RPMI7951 (cell line): ENCODE data around the gene LRP10. TPM values are rescaled to one million over a fixed set of nuclear protein-coding genes. Genes with fewer than 3 reads are reported as not detected.

Experiments used
- DNase-seq: peaks from one replicate; pipeline ENCODE4 v3.0.0-alpha.2; 2012; ENCODE audit warnings: low read depth
- total RNA-seq: library from RNA; depleted of rRNA; stranded (reverse); fragments of >200 nt; shearing (Covaris generic); gene quantifications from 2 replicates; pipeline ENCODE4 v1.2.3, GENCODE V29; 2014; rRNA removed

LRP10 gene
- total RNA-seq, 1 experiment from 2014 or later, result 44.9 TPM

DNA sequence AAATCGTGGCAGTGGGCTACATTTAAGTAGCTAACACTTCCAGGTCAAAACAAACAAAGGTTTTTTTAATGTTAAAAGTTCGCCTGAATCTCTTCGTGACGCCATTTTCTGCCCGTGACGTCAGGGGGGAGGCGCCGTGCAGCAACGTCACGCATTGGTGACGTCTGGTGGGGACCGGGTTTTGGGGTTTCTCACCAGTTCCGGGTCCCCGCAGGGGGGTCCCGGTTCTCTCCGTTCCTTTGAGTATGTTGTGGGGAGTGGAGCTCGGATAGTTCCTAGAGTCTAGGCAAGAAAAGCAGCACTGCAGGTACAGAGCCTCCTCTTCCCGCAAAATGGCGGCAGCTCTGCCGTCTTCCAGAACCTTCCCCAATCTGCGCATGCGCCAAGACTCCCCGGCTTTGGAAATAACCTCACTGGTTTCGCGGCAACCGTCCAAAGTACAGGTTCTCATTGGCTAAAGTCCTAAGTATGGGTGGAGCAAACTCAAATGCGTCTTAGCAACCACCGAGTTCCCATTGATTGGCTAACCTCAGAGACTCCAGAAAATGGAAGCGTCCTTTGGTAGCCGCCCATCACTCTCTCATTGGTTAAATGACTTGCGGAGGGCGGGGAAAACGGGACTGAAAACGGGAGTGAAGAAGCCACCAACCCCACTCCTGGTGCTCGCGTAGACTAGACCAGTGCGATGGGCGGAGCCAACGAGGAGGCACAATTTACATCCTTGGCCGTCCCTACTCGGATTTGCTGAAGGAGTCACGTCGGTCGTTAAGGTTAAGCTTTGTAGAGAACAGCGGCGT lies 47.5 kb downstream of the LRP10 start, which contains the start of gene RBM23:
Gene RBM23 (minus strand): TSS at position 346 of the 797 bp plus-strand sequence.
- DNase-seq, result peak; percentile 100

DNA sequence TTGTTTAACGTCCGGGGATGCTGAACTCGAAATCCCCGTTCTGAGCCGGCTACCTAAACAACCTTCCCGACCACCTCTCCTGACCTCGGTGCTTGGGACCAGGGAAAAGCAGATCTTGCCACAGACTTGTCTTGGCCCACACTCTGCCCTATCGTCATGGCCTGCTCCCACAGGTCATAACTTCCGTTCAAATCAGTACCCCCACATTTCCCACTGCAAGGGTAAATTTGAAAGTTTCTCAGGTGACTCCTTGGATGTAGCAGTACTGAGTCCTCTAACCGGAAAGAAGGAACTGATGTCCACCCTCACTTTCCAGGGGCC lies 48.0 kb downstream of the LRP10 start:
- no peak for DNase-seq

DNA sequence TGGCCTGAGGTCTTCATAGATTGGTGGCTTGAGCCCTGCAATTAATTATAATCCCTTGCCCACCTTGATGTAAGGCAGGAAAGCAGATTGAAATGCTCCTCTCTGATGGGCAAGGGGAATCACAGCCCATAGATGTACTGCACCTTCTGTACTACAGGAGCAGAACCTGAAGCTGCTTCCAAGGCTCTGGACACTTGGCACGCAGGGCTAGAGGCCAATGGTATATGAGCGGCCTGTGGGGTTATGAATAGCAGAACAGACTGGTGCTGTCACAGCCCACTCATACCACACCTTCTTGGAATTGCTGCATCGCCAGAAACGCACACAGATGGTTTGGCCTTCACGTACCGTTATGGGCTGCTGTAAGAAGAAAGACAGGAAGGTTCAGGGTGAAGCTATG lies 49.2 kb downstream of the LRP10 start:
- DNase-seq, result no peak

DNA sequence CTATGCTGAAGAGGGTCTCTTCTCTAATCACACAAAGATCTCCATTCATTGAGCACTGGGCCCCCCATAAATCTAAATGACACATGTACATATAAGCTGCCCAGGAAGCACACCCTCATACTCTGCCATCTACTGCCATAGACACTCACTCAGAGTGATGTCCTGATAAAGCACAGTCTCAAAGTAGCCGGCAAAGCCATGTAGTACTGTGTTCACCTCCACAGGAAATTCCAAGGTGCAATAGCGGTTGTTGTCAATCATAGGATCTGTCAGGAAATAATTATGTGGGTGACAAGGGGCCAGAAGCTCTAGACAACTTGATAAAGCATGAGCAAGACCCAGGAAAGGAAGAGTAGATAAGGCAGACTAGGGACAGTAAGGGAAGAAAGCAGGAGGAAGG lies 50.8 kb downstream of the LRP10 start:
- DNase-seq, result no peak

DNA sequence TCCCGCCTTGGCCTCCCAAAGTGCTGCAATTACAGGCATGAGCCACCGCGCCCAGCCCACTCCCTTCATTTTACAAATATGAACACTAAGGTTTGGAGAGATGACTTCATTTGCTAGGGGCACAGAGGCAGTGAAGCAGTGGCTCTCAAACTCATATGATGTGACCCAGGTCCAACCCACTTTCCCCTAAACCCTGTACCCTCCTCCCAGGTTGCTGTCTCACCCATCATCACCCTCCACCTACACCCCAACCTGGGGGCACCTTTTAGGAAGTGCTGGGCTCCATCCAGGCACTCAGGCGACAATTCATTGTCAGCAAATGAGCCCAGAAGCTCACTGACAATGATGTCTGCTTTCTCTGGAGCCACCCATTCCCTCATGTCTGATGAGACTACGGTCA lies 52.2 kb downstream of the LRP10 start:
- DNase-seq, result no peak

DNA sequence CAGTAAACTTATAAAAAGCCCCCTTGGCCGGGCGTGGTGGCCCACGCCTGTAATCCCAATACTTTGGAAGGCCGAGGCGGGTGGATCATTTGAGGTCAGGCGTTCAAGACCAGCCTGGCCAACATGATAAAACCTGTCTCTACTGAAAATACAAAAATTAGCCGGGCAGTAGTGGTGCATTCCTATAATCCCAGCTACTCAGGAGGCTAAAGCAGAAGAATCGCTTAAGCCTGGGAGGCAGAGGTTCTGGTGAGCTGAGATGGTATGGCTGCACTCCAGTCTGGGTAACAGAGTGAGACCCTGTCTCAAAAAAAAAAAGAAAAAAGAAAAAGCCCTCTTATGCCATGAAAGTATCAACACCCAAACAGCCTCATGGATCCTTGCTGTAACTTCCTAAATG lies 54.0 kb downstream of the LRP10 start:
- DNase-seq, result no peak

DNA sequence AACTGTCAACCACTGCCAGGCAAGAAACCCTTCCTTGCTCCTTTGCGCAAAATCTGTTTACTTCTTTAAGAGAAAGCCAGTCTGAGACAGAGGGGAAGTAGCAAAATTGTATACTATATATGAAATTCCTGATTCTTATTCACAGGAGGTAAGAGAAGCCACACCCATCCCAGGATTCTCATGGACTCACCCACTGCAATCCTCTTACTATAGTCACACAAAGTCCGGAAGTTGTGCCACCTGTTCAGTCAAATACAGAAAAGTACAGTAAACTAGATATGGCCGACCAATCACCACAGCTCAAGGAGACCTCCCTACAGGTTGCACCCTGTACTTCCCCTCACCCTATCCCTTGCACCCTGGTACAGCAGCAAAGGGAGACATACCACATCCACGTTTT lies 54.8 kb downstream of the LRP10 start:
- no peak for DNase-seq

DNA sequence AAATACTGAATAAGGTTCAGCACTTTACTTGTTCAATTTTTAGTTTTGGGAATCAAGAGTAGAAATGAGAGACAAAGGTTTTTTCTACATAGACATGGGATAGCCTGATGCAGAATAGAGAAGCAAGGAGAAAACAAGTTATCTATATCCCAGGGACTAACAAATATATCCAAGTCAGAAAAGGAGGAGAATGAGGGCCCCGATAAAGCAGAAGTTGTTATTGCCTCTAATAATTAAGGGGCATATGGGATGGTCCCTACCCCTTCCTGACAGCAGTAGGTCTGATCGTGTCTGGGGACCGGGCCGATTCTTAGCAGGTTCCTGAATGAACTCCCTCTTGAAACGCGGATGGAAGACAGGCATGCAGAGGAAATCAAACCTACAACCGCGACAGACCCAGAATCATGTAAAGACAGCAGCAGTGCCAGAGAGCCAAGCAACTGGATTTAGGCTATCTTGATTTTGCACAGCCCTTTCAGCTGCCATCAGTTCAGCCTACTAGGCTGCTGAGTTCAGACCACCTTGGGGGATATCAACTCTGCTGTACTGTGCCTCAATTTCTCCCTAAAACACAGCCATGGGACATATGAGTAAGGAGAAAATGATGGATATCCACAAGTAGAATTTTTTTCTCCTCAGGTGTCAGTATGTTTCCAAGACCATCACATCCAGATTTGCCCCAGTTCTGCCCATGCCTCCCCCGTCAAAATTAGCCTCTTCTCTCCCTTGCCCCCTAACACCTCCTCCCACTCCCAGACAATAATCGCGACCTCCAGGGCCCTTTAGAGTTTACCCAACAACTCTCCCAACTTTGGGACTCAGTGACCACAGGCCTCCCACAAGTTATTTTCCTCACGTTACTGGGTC lies 56.9 kb downstream of the LRP10 start:
- DNase-seq, result peak; percentile 4

DNA sequence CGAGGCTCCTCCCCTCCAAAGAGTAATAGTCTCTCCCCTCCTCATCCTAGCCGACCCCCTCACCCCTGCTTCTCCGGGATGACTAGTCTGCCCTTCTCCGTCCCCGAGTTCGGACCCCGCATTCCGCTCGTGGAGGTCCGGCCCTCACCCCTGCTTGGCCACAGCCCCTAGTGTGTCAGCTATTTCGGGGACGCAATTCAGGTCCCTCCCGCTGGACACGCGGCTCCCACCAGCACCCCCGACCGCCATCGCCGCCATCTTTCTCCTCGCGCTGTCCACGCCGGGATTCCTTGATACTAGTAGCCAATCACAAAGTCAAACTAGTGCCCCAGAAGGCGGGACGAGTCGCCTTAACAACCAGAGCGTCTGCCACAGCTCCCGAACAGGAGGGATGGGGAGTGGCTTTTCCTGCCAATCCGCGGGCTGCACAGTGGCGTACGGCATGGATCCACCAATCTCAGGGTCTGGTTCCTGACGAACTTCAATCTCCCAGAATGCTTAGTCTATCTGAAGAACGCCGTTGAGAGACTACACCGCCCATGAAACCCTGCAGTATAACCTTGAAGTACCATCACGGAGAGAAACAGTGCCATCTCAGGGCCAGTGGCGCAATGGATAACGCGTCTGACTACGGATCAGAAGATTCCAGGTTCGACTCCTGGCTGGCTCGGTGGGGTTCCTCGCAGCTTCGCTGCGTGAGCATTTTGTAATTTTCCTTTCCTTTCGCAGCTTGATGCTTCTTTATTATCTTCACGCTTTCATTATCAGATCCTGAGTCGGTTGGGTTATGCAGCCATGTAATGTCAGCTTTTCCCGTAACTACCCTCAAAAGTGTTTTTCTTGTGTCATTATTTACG lies 57.8 kb downstream of the LRP10 start, which contains the start of gene PRMT5:
Gene PRMT5 (minus strand): TSS at position 273 of the 857 bp plus-strand sequence. CDS start 15 bp downstream, at position 258.
- peak; percentile 99 for DNase-seq

DNA sequence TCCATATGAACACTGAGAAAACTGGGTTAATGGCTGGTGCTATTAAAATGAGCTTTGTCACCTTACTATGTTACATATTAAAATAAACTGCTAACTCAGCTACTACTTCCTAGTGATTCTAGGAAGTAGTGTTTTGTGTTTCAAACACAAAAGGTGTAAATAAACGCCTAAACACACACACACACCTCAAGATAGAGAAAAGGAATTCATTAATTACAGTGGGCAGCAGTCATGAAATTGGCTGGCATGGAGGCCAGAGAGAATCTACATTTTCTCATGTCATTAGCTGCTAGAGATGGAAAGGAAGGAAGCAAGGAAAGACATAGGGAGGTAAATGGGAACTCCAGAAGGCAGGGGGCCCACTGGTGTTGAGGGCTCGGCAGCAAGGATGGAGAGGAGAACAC lies 58.4 kb downstream of the LRP10 start:
- DNase-seq, result no peak

Other genes with a start within 250 kb of the LRP10 start
- gene OR6J1, start 227.4 kb upstream of the LRP10 start, total RNA-seq, result not detected in 2 replicates
- gene OXA1L, start 105.1 kb upstream of the LRP10 start, total RNA-seq, result 82.8 and 106 TPM in 2 replicates
- gene SLC7A7, start 56.3 kb upstream of the LRP10 start, total RNA-seq, result 2.2 and 2.5 TPM in 2 replicates
- 93.9 and 100 TPM in 2 replicates for gene MRPL52, start 41.9 kb upstream of the LRP10 start, total RNA-seq
- gene MMP14, start 35.2 kb upstream of the LRP10 start, total RNA-seq, result 613 and 718 TPM in 2 replicates
- gene REM2, start 11.5 kb downstream of the LRP10 start, total RNA-seq, result 0.12 and 0.59 TPM in 2 replicates
- gene RBM23, start 47.4 kb downstream of the LRP10 start, total RNA-seq, result 79.2 and 93.5 TPM in 2 replicates
- 49.3 and 61.1 TPM in 2 replicates for gene PRMT5, start 57.6 kb downstream of the LRP10 start, total RNA-seq
- gene HAUS4, start 85.3 kb downstream of the LRP10 start, total RNA-seq, result 35.3 and 59.3 TPM in 2 replicates
- gene AJUBA, start 110.8 kb downstream of the LRP10 start, total RNA-seq, result 31.0 and 35.3 TPM in 2 replicates
- gene C14orf93, start 138.4 kb downstream of the LRP10 start, total RNA-seq, result 4.4 and 8.2 TPM in 2 replicates
- 309 and 373 TPM in 2 replicates for gene PSMB5, start 163.2 kb downstream of the LRP10 start, total RNA-seq
- gene PSMB11, start 170.5 kb downstream of the LRP10 start, total RNA-seq, result 0.10 TPM in 1 of 2 replicates, not detected in the other
- 6.7 and 8.3 TPM in 2 replicates for gene CDH24, start 185.8 kb downstream of the LRP10 start, total RNA-seq
- gene ACIN1, start 223.4 kb downstream of the LRP10 start, total RNA-seq, result 37.1 and 38.9 TPM in 2 replicates
- 62.0 and 65.7 TPM in 2 replicates for gene C14orf119, start 223.8 kb downstream of the LRP10 start, total RNA-seq
- gene CIROP, start 233.2 kb downstream of the LRP10 start, total RNA-seq, result not detected in 2 replicates
- not detected in 2 replicates for gene CEBPE, start 247.5 kb downstream of the LRP10 start, total RNA-seq